Epithelial cell of esophagus (primary cell): ENCODE data around the gene C1orf210.

Source experiments
- DNase-seq: peaks from one replicate; pipeline ENCODE4 v3.0.0; 2010; ENCODE audit warnings: low read depth
- H3K4me3 ChIP-seq: 2 replicates; pipeline ENCODE4 v1.5.1; 2011; ENCODE audit warnings: mild to moderate bottlenecking, low read length, control low read depth
- TF ChIP-seq, protein P1 (sequence below): IDR thresholded peaks from 2 replicates; pipeline ENCODE4 v1.5.1; 2011; ENCODE audit warnings: low read depth, mild to moderate bottlenecking, low read length, control low read depth, inconsistent platforms; ENCODE audit not compliant: insufficient read depth; ENCODE audit errors: missing control alignments

Gene C1orf210

DNA sequence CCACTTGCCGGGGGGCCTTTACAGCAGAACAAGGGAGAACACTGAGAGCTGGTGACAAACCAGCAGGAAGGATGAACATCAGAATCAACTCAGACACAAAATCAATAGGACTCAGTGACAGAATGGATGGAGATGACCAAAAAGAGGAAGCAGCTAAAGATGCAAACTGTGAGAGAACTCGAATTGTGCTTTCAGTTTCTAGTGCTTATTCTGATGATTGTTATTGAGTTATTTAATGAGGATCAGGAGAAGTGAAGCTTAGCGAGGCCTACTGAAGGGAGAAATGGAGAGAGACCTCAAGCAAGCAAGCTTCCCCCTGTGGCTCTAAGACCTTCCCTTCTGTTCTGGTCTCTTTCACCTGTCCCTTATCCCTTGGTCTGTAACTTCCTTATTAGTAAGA, 45.9 kb downstream of the C1orf210 start:
- no peak overlapping the region for H3K4me3 ChIP-seq
- TF ChIP-seq, protein P1, sequence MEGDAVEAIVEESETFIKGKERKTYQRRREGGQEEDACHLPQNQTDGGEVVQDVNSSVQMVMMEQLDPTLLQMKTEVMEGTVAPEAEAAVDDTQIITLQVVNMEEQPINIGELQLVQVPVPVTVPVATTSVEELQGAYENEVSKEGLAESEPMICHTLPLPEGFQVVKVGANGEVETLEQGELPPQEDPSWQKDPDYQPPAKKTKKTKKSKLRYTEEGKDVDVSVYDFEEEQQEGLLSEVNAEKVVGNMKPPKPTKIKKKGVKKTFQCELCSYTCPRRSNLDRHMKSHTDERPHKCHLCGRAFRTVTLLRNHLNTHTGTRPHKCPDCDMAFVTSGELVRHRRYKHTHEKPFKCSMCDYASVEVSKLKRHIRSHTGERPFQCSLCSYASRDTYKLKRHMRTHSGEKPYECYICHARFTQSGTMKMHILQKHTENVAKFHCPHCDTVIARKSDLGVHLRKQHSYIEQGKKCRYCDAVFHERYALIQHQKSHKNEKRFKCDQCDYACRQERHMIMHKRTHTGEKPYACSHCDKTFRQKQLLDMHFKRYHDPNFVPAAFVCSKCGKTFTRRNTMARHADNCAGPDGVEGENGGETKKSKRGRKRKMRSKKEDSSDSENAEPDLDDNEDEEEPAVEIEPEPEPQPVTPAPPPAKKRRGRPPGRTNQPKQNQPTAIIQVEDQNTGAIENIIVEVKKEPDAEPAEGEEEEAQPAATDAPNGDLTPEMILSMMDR, result no peak
- DNase-seq, result no peak

DNA sequence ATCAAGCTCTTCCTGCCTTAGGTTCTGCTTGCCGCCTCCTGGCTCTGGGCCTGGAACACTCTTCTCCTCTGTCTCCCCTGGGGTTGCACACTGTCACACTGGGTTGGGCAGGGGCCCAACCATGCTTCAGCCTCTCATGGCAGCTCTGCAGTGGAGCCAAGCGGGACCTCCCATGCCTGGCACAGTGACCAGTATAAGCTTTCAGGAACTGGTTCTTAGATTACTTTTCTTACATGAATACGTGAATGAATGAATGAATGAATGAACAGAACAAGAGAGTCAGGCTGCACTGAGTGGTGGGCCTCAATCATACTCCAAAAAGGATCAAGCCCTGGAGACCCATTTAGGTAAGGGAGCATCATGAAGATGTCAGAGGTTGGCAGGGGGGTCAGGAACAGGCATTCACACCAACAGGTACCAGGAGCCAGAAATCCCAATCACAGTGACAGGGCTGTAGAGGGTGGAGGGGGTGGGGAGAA, 46.4 kb downstream of the C1orf210 start:
- no peak overlapping the region for H3K4me3 ChIP-seq
- TF ChIP-seq, protein P1, result no peak
- DNase-seq, result no peak

DNA sequence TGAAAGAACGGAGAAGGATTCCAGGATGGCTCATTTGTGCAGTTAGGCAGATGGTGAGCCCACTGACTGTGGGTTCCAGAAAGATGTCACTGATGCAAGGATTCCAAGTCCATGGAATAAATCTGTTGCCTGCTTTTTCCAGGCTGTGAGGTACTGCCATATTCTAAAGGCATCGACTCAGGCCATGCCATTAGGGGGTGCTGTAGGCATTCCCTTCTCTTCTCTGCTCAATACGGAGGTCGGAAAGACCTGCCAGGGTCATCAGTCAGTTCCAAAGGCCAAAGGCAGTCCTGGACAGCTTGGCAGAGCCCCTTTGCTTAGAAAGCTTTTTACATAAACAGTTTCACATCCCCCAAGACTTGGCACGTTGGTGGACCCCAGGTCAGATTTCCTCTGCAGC, 47.3 kb downstream of the C1orf210 start:
- H3K4me3 ChIP-seq, result no peak overlapping the region
- peak; percentile 70 for DNase-seq
- TF ChIP-seq, protein P1, result peak; percentile 81

DNA sequence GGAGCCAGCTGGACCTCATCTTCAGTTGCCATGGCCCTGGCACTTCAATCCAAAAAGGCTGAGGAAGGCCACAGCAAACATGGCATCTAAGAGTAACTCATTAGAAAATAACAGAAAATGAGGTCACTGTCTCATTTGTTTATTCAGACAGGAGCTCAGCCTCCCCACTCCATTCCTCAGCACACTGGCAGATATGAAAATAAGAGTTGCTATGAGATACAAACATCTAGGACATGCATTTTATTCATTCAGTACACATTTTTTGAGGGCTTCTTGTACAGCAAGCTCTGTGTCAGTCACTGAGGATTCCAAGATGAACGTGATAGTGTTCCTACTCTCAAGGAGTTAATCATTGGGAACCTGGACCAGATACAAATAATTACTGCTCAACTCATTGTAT, 48.3 kb downstream of the C1orf210 start:
- TF ChIP-seq, protein P1, result no peak

DNA sequence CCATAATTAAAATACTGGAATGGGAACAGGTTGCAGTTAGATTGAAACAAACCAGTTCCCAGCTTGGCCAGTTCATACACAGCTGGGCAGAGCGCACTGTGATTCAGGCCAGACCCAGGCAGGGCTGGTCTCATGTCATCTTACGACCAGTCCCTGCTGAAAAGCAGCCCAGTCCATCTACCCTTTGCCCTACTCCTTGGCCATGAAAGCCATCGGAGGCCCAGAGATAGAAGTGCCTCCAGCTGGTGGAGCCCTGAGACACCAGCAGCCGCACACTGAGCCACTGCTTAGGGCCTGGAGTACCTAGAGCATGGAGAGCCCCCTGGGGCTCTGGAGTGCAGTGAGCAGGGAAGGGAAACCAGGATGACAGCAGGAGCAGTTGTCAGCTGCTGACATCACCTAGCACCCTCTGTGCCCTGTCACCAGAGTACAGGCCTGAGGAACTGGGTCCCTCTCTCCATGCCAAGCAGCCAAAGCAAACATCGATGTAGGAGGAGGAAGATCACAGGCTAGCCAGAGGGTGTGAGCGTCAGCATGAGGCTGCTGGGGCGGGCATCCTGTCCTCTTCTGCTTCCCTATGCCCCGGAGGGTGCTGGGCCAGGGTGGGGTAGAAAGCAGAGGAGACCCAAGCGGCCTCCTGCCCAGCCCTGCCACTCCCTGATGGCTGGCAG, 49.8 kb downstream of the C1orf210 start:
- H3K4me3 ChIP-seq, result no peak overlapping the region
- TF ChIP-seq, protein P1, result no peak
- peak; percentile 20 for DNase-seq

More for the DNA sequence above, 48.3 kb downstream of the C1orf210 start:
- no peak overlapping the region for H3K4me3 ChIP-seq
- DNase-seq, result no peak

DNA sequence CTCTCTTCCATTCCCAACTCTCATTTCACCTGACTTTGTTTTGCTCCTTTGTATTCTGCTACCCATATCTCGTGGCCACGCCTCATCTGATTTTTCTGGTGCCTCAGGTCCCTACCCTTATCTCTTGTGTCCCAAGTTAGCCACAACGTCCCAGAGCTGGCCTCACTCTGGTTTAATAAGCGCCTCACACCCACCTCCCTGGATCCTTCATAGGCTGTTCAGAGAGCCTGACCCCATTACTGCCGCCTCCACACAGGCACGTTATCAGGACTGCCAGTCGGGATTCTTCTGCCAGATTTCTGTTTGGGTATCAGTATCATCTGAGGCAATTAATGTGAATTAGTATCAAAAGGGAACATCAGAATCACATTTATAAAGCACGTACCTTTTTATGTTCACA, 50.3 kb downstream of the C1orf210 start:
- DNase-seq, result no peak
- TF ChIP-seq, protein P1, result no peak
- H3K4me3 ChIP-seq, result no peak overlapping the region

DNA sequence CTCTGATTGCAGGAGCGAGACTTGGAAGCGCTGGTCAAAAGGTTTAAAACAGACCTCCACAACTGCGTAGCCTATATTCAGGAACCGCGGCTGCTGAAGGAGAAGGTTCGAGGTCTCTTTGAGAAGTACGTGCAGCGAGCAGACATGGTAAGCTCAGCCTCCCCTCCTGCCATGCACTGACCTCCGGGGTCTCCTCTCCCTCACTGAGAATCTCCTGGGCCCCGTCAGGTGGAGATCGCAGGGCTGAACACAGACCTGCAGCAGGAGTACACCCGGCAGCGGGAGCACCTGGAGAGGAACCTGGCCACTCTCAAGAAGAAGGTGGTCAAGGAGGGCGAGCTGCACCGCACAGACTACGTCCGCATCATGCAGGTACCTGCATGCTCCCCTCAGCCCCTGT, 51.1 kb downstream of the C1orf210 start:
- no peak for DNase-seq
- TF ChIP-seq, protein P1, result no peak
- H3K4me3 ChIP-seq, result no peak overlapping the region
